GM19397 (cell line): ENCODE data around the gene GPR42.
"Not testable (repeated sequence)": the region's sequence is repeated elsewhere in the genome, so short reads cannot be mapped to it uniquely, and the experiment has no call there.

Experiments
- ATAC-seq: cut with Tn5 transposase; IDR thresholded peaks from one replicate; pipeline ENCODE4 v1.9.1; 2021; ENCODE audit warnings: mild to moderate bottlenecking, moderate library complexity; ENCODE audit not compliant: unreplicated experiment

GPR42 gene

DNA sequence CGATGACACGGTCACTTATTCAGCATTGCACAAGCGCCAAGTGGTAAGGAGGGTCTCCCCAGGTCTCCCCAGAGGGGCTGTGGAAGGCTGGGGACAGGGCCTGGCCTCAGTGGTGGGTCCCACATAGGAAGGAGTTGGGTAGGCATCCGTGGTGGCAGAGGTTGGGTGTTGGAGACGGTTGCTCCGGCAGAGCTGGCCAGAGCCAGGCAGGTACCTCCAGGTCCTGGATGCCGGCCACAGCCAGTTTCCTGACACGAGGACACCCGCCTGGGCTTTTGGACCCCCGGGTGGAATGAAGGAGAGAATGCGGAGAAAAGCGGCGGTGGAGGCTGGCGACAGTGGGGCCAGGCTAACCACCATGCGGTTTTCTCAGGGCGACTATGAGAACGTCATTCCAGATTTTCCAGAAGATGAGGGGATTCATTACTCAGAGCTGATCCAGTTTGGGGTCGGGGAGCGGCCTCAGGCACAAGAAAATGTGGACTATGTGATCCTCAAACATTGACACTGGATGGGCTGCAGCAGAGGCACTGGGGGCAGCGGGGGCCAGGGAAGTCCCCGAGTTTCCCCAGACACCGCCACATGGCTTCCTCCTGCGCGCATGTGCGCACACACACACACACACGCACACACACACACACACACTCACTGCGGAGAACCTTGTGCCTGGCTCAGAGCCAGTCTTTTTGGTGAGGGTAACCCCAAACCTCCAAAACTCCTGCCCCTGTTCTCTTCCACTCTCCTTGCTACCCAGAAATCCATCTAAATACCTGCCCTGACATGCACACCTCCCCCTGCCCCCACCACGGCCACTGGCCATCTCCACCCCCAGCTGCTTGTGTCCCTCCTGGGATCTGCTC, 24.4 kb upstream of the GPR42 start:
- no peak for ATAC-seq

DNA sequence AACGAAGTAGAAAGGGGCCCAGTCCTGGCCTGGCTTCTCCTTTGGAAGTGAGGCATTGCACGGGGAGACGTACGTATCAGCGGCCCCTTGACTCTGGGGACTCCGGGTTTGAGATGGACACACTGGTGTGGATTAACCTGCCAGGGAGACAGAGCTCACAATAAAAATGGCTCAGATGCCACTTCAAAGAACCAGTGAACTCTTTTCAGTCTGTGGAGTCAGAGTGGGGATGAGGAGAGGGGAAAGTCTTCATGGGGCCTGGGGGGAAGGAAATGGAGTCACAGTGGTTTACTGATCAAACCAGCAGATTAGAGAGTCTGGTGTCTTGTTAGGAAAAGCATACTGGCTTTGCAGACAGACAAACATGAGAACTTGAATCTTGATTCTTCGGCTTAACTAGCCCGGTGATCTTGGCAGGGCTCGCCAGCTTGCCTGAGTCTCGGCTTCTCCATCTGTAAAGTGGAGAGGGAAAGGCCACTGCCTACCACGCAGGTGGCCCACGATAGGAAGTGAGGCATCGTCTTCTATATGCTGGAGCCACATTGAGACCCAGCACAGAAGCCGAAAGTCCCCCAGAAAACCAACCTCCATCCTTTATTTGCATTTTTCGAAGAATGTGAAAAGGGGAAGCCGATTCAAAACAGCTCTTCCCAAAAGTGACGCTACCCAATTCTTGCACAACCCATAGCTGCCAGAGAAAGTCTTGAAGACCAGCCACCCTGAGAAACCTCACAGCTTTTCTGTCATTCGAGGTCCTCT, 23.5 kb upstream of the GPR42 start, which contains the start of gene FFAR1:
Gene FFAR1, plus strand, starts transcription at position 732 of the 759 bp plus-strand sequence. CDS start 3,650 bp downstream, outside the sequence.
- ATAC-seq = peak; percentile 53

DNA sequence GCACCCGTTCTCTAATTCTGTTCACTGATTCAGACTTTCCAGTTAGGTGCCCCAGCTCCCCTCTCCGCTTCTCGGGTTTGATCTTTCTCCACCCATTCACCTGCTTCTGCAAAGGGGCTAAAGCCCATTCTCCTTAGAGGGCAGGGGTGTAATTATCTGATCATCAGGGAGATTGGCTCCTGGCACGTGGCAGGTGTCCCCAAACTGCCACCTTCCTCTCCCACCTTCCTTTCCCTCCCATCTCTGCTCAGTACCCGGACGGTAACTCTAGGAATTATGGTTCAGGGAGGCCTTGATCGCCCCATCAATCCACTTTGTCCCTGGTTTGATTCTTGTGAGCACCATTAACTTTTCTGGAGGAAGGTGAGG, 23.0 kb upstream of the GPR42 start:
- ATAC-seq = no peak

DNA sequence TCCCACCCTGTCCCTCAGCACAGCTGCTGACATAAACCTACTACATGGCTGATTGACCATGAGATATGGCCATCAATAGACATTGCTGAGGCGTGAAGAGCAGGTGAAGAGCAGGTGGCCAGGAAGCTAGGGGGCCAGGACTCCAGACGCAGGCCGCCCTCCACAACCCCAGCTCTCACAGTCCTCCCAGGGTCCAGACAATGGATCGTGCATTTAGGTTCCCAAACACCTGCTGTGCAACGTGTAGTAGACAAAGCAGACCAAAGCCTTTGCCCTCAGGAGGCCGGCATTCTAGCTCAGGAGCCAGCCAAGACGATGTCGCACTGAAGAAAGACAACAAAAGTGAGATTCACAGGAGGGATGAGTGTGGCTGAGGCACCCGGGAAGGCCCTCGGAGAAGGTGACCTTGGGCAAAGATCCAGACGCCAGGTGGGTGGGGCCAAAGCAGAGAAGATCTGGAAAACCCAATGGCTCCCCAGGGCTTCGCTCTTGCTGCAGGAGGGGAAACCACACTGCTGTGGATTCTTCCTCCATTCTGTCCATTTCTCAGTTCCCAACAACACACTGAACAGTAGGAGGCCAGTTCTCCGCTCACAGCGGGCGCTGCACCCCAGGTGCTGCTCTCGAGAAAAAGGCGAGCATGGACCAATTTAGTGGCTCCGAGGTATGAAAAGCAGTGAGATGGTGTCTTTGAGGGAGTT, 21.8 kb upstream of the GPR42 start:
- ATAC-seq = no peak

DNA sequence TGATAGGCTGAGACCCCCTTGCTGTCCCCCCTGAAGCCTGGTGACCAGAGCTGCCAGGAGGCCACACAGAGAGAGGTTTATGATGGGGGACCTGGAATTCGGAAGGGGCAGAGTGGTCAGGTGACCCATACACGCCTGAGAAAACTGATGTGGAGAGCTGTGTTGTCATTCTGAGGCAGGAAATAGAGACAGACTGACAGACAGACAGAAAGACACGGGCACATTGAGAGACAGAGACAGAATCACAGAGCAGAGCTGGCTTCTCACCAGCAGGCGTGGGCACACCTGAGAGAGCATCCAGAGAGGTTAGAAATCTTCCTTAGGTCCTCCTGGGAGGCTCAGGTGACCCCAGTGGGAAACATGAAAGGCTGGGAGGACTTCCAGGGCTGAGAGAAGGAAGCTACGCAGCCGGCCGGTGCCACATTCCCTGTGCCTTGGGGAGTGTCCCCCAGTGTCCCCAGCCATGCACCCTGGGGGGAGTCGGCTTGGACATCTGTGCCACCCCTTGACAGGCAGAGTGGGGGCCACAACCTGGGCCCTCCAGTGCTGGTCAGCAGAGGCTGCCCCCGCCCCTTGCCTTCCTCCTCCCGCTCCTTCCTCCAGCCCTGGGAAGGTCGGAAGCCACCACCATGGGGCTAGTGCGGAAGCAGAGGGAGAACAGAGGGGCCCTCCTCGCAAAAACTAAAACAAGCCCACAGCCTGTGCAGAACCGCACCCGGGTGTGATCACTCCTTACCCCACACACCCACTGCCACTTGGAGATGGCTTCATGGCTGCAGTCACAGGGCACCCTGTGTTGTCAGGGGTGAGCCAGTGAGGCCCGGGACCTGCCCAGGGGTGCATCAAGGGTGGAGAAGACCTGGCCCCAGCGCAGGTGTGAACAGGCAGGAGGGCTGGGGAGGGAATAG, 21.0 kb upstream of the GPR42 start:
- ATAC-seq = no peak

DNA sequence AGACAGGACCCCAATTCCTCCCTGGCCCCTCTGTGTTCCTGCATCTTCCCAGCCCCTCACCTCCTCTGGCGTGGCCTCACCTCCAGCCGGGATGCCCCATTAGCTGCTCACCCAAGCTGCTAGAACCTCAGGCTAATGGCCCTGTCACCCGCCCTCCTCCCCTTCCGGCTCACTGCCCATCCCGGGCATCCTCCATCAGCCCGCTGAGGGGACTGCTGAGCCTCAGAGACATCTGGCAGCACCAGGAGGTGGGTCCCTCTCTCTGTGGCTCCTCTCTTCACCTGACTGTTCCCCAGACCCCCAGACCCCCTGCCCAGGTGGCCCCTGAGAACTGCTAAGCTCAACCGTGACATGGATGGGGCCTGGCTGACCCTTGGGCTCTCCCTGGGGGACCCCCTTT, 20.3 kb upstream of the GPR42 start:
- no peak for ATAC-seq

DNA sequence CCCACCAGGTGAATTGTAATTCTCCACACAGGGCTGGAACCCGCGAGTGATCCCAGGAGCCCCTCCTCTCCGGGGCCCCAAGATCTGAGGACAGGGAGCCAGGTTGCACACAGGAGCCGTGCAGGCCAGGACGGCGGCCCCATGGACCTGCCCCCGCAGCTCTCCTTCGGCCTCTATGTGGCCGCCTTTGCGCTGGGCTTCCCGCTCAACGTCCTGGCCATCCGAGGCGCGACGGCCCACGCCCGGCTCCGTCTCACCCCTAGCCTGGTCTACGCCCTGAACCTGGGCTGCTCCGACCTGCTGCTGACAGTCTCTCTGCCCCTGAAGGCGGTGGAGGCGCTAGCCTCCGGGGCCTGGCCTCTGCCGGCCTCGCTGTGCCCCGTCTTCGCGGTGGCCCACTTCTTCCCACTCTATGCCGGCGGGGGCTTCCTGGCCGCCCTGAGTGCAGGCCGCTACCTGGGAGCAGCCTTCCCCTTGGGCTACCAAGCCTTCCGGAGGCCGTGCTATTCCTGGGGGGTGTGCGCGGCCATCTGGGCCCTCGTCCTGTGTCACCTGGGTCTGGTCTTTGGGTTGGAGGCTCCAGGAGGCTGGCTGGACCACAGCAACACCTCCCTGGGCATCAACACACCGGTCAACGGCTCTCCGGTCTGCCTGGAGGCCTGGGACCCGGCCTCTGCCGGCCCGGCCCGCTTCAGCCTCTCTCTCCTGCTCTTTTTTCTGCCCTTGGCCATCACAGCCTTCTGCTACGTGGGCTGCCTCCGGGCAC, 19.3 kb upstream of the GPR42 start:
- ATAC-seq = no peak

DNA sequence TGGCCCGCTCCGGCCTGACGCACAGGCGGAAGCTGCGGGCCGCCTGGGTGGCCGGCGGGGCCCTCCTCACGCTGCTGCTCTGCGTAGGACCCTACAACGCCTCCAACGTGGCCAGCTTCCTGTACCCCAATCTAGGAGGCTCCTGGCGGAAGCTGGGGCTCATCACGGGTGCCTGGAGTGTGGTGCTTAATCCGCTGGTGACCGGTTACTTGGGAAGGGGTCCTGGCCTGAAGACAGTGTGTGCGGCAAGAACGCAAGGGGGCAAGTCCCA, 18.8 kb upstream of the GPR42 start:
- no peak for ATAC-seq

DNA sequence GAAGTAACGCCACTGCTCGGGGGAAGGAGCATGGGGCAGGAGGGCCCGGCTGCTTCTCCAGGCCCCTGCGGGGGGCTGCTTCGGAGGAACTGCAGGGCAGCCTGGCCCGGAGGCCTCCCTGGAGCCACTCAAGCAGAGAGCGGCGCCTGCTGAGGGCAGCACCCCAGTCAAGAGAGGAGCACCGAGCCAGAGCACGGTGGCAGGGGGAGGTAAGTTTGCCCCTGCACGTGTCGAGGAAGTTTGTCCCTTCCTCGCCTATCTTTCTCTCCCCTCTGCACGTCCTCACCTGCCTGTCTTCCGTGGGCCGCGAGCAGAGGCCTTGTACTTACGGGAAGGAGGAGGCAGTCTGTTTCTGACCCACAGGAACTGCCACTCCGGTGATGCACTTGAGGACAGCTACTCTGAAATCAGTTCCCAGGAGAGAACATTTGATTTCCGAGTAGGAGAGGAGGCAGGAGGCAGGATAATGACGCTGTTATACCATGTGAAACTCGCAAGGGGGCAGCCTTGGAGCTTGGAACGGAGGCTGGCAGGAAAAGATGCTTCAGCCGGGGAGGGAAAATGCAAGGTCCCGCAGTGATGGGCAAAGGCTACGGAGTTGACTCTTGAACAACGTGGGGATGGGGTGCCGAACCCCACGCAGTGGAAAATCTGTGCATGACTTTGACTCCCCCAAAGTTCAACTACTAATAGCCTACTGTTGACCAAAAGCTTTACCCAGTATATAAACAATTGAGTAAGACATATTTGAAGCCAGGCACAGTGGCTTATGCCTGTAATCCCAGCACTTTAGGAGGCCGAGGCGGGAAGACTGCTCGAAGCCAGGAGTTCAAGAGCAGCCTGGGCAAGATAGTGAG, 18.2 kb upstream of the GPR42 start:
- no peak for ATAC-seq

DNA sequence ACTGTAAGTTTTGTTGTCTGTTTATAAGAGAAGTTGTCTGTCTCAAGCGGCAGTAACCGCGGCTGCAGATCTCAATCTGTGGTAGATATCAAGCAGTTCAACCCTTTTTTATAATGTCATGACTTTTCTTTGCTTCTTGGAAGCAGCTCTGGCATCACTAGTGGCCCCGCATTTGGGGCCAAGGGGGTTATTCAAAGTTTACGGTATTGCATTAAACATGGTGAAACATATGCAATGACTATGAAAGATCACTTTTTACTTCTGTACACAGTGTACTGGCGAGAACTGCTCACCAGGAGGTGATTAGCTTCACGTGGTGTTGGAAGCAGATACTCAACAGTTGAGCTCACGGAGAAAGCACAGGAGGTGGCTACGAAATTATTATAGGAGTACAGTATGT, 17.2 kb upstream of the GPR42 start:
- no peak for ATAC-seq

DNA sequence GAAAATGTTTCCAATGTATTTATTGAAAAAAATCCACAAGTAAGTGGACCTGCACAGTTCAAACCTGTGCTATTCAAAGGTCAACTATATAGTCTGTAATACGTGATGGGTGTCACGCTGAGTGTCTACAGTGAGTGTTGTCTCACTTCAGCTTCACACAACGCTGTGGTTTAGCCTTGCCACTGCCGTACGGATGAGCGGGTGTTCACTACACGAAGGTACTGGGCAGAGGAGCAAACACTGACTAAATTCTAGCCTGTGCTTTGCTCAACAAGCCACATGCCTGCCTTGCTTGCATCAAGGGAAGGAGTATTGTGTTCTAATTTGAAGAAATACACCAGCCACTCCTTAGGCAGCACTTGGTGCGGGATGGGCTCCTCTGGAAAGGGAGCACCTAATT, 16.0 kb upstream of the GPR42 start:
- ATAC-seq = no peak

DNA sequence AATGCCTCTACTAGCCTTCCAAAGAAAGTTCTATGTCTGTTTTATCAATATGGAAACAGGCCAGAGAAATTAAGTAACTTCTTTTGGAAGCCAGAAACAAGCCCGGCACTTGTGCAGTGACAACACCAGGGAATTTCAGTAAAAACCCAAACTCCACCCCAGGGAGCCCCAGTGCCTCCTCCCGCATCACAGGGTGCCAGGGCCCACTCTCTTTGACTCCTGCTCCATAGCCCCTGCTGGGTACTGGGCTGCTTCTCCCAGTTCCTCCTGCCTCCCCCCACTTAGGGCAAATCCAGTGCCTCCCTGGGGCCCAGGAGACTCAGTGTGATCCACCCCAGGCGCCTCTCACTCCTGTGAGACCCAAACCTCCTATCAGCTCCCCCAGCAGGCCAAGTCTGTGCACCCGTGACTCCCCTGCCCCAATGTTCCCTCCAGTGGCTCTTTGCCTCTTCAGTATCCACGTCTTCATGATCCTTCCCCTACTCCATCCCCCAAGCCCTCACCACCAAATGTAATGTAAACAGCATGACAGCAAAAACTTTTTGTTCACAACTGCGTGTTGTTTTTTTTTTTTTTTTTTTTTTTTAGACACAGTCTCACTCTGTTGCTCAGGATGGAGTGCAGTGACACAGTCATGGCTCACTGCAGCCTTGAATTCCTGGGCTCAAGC, 14.9 kb upstream of the GPR42 start:
- no peak for ATAC-seq

DNA sequence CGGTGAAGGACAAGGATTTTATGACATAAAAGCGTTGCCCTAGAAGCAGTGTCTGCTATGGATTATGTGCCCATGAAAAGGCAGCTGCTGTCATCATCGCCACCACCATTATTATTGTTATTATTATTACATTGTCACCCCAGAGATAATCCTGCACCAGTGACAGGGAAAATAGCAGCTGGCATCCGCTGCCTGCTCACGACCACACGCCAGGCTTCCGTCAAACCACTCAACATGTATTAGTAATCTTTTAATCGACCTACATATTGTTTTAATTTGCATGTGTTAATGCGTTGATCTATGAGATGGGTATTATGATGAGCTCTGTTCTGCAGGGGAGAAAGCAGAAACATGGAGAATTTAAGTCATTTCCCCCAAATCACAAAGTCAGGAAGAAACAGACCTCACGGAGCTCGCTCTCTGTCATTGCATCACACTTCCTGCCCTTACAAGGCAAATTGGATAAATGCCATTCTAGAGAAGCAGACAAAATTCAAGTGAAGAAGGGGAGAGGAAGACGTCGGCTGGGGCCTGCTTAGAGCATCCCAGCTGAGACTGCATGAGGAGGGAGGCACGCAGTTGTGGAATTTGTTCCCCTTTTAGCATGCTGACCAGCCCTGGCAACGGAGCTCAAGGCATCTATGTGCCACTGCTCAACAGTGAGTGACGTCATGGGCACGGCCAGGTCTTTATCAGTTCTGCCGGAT, 12.8 kb upstream of the GPR42 start, which contains the start of gene FFAR3:
Gene FFAR3, plus strand, starts transcription at position 594 of the 707 bp plus-strand sequence. CDS start 431 bp downstream, outside the sequence.
- no peak for ATAC-seq

DNA sequence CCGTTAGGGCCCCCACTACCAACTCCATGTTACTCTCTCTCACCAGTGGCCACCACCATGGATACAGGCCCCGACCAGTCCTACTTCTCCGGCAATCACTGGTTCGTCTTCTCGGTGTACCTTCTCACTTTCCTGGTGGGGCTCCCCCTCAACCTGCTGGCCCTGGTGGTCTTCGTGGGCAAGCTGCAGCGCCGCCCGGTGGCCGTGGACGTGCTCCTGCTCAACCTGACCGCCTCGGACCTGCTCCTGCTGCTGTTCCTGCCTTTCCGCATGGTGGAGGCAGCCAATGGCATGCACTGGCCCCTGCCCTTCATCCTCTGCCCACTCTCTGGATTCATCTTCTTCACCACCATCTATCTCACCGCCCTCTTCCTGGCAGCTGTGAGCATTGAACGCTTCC, 12.0 kb upstream of the GPR42 start:
- not testable (repeated sequence) for ATAC-seq

DNA sequence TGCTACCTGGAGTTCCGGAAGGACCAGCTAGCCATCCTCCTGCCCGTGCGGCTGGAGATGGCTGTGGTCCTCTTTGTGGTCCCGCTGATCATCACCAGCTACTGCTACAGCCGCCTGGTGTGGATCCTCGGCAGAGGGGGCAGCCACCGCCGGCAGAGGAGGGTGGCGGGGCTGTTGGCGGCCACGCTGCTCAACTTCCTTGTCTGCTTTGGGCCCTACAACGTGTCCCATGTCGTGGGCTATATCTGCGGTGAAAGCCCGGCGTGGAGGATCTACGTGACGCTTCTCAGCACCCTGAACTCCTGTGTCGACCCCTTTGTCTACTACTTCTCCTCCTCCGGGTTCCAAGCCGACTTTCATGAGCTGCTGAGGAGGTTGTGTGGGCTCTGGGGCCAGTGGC, 11.5 kb upstream of the GPR42 start:
- ATAC-seq = not testable (repeated sequence)

DNA sequence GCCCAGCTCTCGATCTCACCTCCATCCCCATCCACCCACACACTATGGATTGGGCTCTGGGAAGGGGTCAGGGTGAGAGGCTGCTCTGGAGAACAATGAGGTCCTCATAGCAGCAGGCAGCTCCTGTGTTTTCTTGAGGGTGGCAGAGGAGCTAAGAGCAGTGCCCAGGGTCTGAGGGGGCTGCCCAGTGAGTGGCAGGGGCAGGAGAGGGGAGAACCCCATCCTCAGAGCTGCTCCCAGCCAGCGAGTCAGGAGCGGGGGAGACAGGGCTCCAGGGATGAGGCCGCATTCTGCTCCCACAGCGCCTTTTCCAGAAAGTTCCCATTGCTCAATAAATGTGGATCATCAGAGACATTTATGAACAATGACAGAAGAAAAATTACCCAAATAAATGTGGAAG, 10.8 kb upstream of the GPR42 start:
- not testable (repeated sequence) for ATAC-seq

DNA sequence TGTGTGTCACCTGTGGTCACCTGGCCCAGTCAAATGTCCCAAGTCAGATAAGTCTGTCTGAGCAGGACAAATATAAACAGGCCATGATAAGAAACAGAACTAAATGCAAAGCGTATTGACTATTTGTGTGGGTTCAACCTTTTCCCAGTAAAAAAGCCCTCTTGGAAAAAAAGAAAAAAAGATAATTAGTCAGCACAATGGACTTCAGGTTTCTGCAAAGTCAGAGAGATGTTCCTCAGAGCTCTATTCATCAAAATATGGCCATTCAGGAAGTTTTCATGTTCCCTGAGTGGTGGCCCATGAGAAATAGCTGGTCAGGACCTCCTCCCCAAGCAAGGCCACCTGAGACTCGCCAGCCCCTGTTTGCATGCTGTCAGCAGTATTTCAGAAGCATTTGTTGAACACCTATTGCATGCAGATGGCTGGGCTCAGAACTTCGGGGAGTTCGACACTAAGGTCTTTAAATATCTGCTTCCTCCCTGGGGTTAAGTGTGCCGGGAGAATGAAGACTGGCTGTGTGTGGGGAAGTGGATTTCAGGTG, 9.9 kb upstream of the GPR42 start:
- no peak for ATAC-seq
